Keratinocyte (primary cell): ENCODE data around the gene PLCL1. TPM values are rescaled to one million over a fixed set of nuclear protein-coding genes. Genes with fewer than 3 reads are reported as not detected.

ENCODE experiments used
- DNase-seq: peaks from one replicate; pipeline ENCODE4 v3.0.0-alpha.2; 2011; ENCODE audit warnings: low read depth, missing footprints, low spot score
- FAIRE-seq: peaks from 2 replicates; lab custom pipeline; 2011; peaks lifted over from hg19 to GRCh38; lab: Jason Lieb, UNC
- H2AFZ ChIP-seq: 2 replicates; pipeline ENCODE4 v1.6.0; 2012; ENCODE audit warnings: low read length, control low read depth, inconsistent platforms; ENCODE audit not compliant: control insufficient read depth
- H3K27ac ChIP-seq: 2 replicates; pipeline ENCODE4 v1.5.1; 2011; ENCODE audit warnings: low read length; ENCODE audit not compliant: control insufficient read depth, insufficient read depth
- H3K27me3 ChIP-seq: 3 replicates; pipeline ENCODE4 v1.6.0; 2011; ENCODE audit warnings: low read length; ENCODE audit not compliant: control insufficient read depth, insufficient read depth; ENCODE audit errors: extremely low read depth
- H3K36me3 ChIP-seq, 2 experiments: 2 replicates in 1 of 2; 3 replicates in 1 of 2; pipeline ENCODE4 v1.5.1; 2011; ENCODE audit warnings: low read length in 2 of 2, mild to moderate bottlenecking in 1 of 2; ENCODE audit not compliant: control insufficient read depth in 2 of 2, insufficient read depth in 2 of 2; ENCODE audit errors: extremely low read depth in 1 of 2
- H3K4me1 ChIP-seq: 3 replicates; pipeline ENCODE4 v1.5.1; 2011; ENCODE audit warnings: low read length; ENCODE audit not compliant: control insufficient read depth, insufficient read depth; ENCODE audit errors: extremely low read depth
- H3K4me2 ChIP-seq: 3 replicates; pipeline ENCODE4 v1.6.0; 2011; ENCODE audit warnings: low read depth, low read length; ENCODE audit not compliant: control insufficient read depth, insufficient read depth; ENCODE audit errors: extremely low read depth
- H3K4me3 ChIP-seq, 3 experiments: fragments of 200-600 bp in 1 of 3; sonication (generic) in 1 of 3; 2 replicates in 2 of 3; 3 replicates in 1 of 3; pipeline ENCODE4 v1.5.1; 2011 to 2016; ENCODE audit warnings: low read length in 3 of 3, mild to moderate bottlenecking in 3 of 3, control low read depth in 2 of 3, inconsistent platforms in 1 of 3, low read depth in 1 of 3, mixed read lengths in 1 of 3, mixed run types in 1 of 3, moderate library complexity in 1 of 3; ENCODE audit not compliant: control insufficient read depth in 2 of 3, insufficient read depth in 2 of 3; ENCODE audit errors: extremely low read depth in 1 of 3
- H3K79me2 ChIP-seq: 2 replicates; pipeline ENCODE4 v1.6.0; 2012; ENCODE audit warnings: low read length; ENCODE audit not compliant: control insufficient read depth, insufficient read depth
- H3K9ac ChIP-seq: 3 replicates; pipeline ENCODE4 v1.6.0; 2011; ENCODE audit warnings: low read length; ENCODE audit not compliant: control insufficient read depth, insufficient read depth; ENCODE audit errors: extremely low read depth
- H3K9me1 ChIP-seq: 3 replicates; pipeline ENCODE4 v1.6.0; 2011; ENCODE audit warnings: low read length; ENCODE audit not compliant: control insufficient read depth, insufficient read depth; ENCODE audit errors: extremely low read depth
- H3K9me3 ChIP-seq: 2 replicates; pipeline ENCODE4 v1.5.1; 2012; ENCODE audit warnings: low read depth, low read length; ENCODE audit not compliant: control insufficient read depth
- H4K20me1 ChIP-seq: 3 replicates; pipeline ENCODE4 v1.6.0; 2011; ENCODE audit warnings: low read length; ENCODE audit not compliant: control insufficient read depth, insufficient read depth; ENCODE audit errors: extremely low read depth
- CTCF ChIP-seq, 3 experiments: IDR thresholded peaks in 1 of 3; conservative IDR thresholded peaks in 1 of 3; optimal IDR thresholded peaks in 1 of 3; 2 replicates in 2 of 3; 3 replicates in 1 of 3; pipeline versions ENCODE3 to v1.5.1; 2011; ENCODE audit warnings: low read length in 3 of 3, mild to moderate bottlenecking in 3 of 3, moderate library complexity in 2 of 3, control low read depth in 1 of 3, inconsistent platforms in 1 of 3; ENCODE audit not compliant: insufficient read depth in 2 of 3; ENCODE audit errors: extremely low read depth in 1 of 3
- EZH2 ChIP-seq: IDR thresholded peaks from one replicate; pipeline ENCODE4 v1.6.1; 2012; ENCODE audit warnings: inconsistent platforms, mild to moderate bottlenecking, low read length, moderate library complexity
- dilution Hi-C: fragments of 300-500 bp; cut with MboI; formaldehyde crosslinking; loops from one replicate; pipeline ENCODE4 v1.7.0; 2020; ENCODE audit warnings: low sequenced_read_pairs; ENCODE audit not compliant: extremely low pct_ligation_motif_present
- polyA plus RNA-seq, 5 experiments: library from polyadenylated mRNA; depleted of rRNA in 3 of 5; stranded (reverse) in 3 of 5; stranded (forward) in 1 of 5; unstranded in 1 of 5; fragments of >200 nt; gene quantifications; 1 replicate in 1 of 5; 2 replicates in 3 of 5; 3 replicates in 1 of 5; pipeline versions ENCODE4 v1.2.1 to v1.2.3, GENCODE V29; 2011 to 2012; ENCODE audit warnings: missing spikeins in 2 of 5, low read depth in 1 of 5, low replicate concordance in 1 of 5

The PLCL1 gene
- polyA plus RNA-seq, 1 donor (not counting 4 experiments of a cell fraction or from before 2014, with no cell fraction given) = 0.01 TPM

- no peaks in the 10 kb centered on the region for H3K9me1 ChIP-seq
- H3K27ac ChIP-seq = no peak overlapping the region
- no peaks in the 10 kb centered on the region for H3K4me1 ChIP-seq
- TF ChIP-seq EZH2 = no peak
- TF ChIP-seq CTCF (optimal IDR thresholded peaks at IDR 0.05 in 1 of 3, IDR thresholded peaks at IDR 0.05 in 1 of 3, conservative IDR thresholded peaks at IDR 0.05 in 1 of 3; ENCODE audit: extremely low read depth in 1 of 3, insufficient read depth in 2 of 3, low read length in 3 of 3) = no peak
- FAIRE-seq = no peak
- H3K9ac ChIP-seq = no peak overlapping the region
- H2AFZ ChIP-seq = no peak overlapping the region
- no peak overlapping the region for H3K4me3 ChIP-seq
- H3K36me3 ChIP-seq = no peaks in the 10 kb centered on the region
- no peak for DNase-seq
- H4K20me1 ChIP-seq = no peaks in the 10 kb centered on the region
- H3K27me3 ChIP-seq = no peaks in the 10 kb centered on the region
- no peaks in the 10 kb centered on the region for H3K9me3 ChIP-seq
- dilution Hi-C loops = loop anchor here (25.0 kb wide), 1 partner anchor 288 kb away; the partner anchor contains the start of gene PLCL1
- no peaks in the 10 kb centered on the region for H3K79me2 ChIP-seq
- H3K4me2 ChIP-seq = no peak overlapping the region
These were observed 296.0 kb downstream of the PLCL1 start for GRCh38 chr2:198100346-198100745.

- FAIRE-seq (no peak), DNase-seq (no peak)
- H3K4me1 ChIP-seq = no peaks in the 10 kb centered on the region
- no peaks in the 10 kb centered on the region for H4K20me1 ChIP-seq
- H2AFZ ChIP-seq = no peak overlapping the region
- no peaks in the 10 kb centered on the region for H3K79me2 ChIP-seq
- no peaks in the 10 kb centered on the region for H3K9me3 ChIP-seq
- TF ChIP-seq CTCF (optimal IDR thresholded peaks at IDR 0.05 in 1 of 3, IDR thresholded peaks at IDR 0.05 in 1 of 3, conservative IDR thresholded peaks at IDR 0.05 in 1 of 3; ENCODE audit: extremely low read depth in 1 of 3, insufficient read depth in 2 of 3, low read length in 3 of 3) (no peak), EZH2 (no peak)
- H3K27ac ChIP-seq = no peak overlapping the region
- no peak overlapping the region for H3K9ac ChIP-seq
- dilution Hi-C loops = loop anchor here (25.0 kb wide), 1 partner anchor 289 kb away; the partner anchor contains the start of gene PLCL1
- H3K4me3 ChIP-seq = no peak overlapping the region
- no peaks in the 10 kb centered on the region for H3K27me3 ChIP-seq
- no peaks in the 10 kb centered on the region for H3K9me1 ChIP-seq
- no peaks in the 10 kb centered on the region for H3K36me3 ChIP-seq
- no peak overlapping the region for H3K4me2 ChIP-seq
These were observed 297.3 kb downstream of the PLCL1 start for GRCh38 chr2:198101688-198102087.
